ENCODE results near the gene FPR3.

Gene FPR3

DNA sequence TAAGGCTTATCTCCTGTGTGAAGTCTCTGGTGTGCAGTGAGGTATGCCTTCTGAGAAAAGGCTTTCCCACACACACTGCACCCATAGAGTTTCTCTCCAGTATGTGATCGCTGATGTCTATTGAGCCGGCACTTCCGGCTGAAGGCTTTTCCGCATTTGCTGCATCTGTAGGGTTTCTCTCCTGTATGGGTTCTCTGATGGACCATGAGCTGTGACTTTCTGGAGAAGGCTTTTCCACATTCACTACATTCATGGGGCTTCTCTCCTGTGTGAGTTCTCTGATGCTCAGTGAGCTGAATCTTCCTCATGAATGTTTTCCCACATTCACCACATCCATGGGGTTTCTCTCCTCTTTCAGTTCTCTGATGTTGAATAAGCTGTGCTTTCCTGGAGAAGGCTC is 78.1 kb downstream of the FPR3 start:
- ChIA-PET CTCF (interaction anchor here (0.7 kb wide), 1 partner anchor 11 kb away, joined by 3 read pairs; no protein-coding TSS in a partner anchor), POLR2A (no interaction called here)
- peaks cover 34 to 66% (median 55%) of the 10 kb centered on the region in 4 experiments for H3K36me3 ChIP-seq (ENCODE audit: control insufficient read depth in 4 of 4, insufficient read depth in 4 of 4, low read length in 3 of 4)
- no peak overlapping the region for H3K27ac ChIP-seq (ENCODE audit: insufficient read depth in 1 of 2, low read depth in 1 of 2, low read length in 2 of 2, poor library complexity in 1 of 2, severe bottlenecking in 2 of 2)
- no peaks in the 10 kb centered on the region for H3K27me3 ChIP-seq (replicated peaks in 2 of 5; ENCODE audit: control insufficient read depth in 4 of 5, insufficient read depth in 5 of 5, low read length in 4 of 5)
- no peaks in the 10 kb centered on the region for H3K4me1 ChIP-seq (ENCODE audit: control extremely low read depth in 1 of 4, control insufficient read depth in 4 of 4, insufficient read depth in 4 of 4, low read length in 3 of 4)
- DNase-seq = no peak
- 100% methylated on average over 4 of the region's 4 CpGs for WGBS (ENCODE audit: insufficient coverage)
- H3K4me3 ChIP-seq (ENCODE audit: control insufficient read depth in 1 of 7, extremely low read depth in 1 of 7, insufficient read depth in 4 of 7, low read depth in 2 of 7, low read length in 6 of 7) = peak overlapping the region in 2 of 7 experiments; percentile 1 to 44
- peaks cover 28 to 94% (median 75%) of the 10 kb centered on the region in 5 experiments for H3K9me3 ChIP-seq (ENCODE audit: control extremely low read depth in 1 of 5, control insufficient read depth in 4 of 5, insufficient read depth in 2 of 5, low read depth in 1 of 5, low read length in 4 of 5)
